Upper lobe of left lung (tissue), 6 donors: ENCODE measurements around the gene RCC1. TPM values are rescaled to one million over a fixed set of nuclear protein-coding genes. Genes with fewer than 3 reads are reported as not detected.

Source experiments
- ATAC-seq, 2 donors: fragments of 200-7000 bp; cut with Tn5 transposase; one replicate each; pipeline ENCODE4 v1.9.1; 2022; ENCODE audit warnings: mild to moderate bottlenecking in 2 of 2, moderate library complexity in 2 of 2; ENCODE audit not compliant: low FRiP score in 2 of 2
- DNase-seq, 2 donors: peaks; one replicate each; pipeline ENCODE4 v3.0.0-alpha.2; 2019 to 2020
- H3K27ac ChIP-seq, 4 donors: fragments of 200-600 bp; sonication (generic); one replicate each; pipeline ENCODE4 v1.5.1; 2016 to 2019
- H3K27me3 ChIP-seq, 4 donors: fragments of 200-600 bp; sonication (generic); one replicate each; pipeline ENCODE4 v1.5.1; 2017 to 2019
- H3K36me3 ChIP-seq, 4 donors: fragments of 200-600 bp; sonication (generic); one replicate each; pipeline ENCODE4 v1.5.1; 2016 to 2019
- H3K4me1 ChIP-seq, 4 donors: fragments of 200-600 bp; sonication (generic); one replicate each; pipeline ENCODE4 v1.5.1; 2018 to 2019
- H3K4me3 ChIP-seq, 4 donors: fragments of 200-600 bp; sonication (generic); one replicate each; pipeline ENCODE4 v1.5.1; 2017 to 2019; ENCODE audit warnings: mild to moderate bottlenecking in 2 of 4, moderate library complexity in 1 of 4
- H3K9me3 ChIP-seq, 4 donors: fragments of 200-600 bp; sonication (generic); one replicate each; pipeline ENCODE4 v1.5.1; 2018 to 2019
- EP300 ChIP-seq, 4 donors: sonication (generic); formaldehyde crosslinking; IDR thresholded peaks; one replicate each; pipeline ENCODE4 v1.5.1; 2017; ENCODE audit warnings: antibody characterized with exemption in 4 of 4, control low read depth in 2 of 4
- POLR2A ChIP-seq, 4 donors: fragments of 450-650 bp; IDR thresholded peaks; one replicate each; pipeline ENCODE4 v1.5.1; 2016 to 2017; ENCODE audit warnings: antibody characterized with exemption in 4 of 4, mild to moderate bottlenecking in 2 of 4
- POLR2AphosphoS5 ChIP-seq, 2 donors: sonication (generic); formaldehyde crosslinking; IDR thresholded peaks; one replicate each; pipeline ENCODE4 v1.5.1; 2017; ENCODE audit warnings: antibody characterized with exemption in 2 of 2
- WGBS, 2 donors: methylation state at CpG; one replicate each; pipeline ENCODE4 v1.1.5; 2017 to 2018; 5-methylcytosine and 5-hydroxymethylcytosine counted together
- total RNA-seq, 6 donors: library from RNA; depleted of rRNA in 4 of 6; stranded (reverse); fragments of >200 nt in 4 of 6; gene quantifications; one replicate each; pipeline versions ENCODE4 v1.1.0 to v1.2.1, GENCODE V29; 2016 to 2021
- TF ChIP-seq, protein P1 (sequence below), 6 experiments: fragments of 450-650 bp in 4 of 6; fragments of 200-600 bp in 2 of 6; sonication (generic) in 2 of 6; IDR thresholded peaks; one replicate each; pipeline ENCODE4 v1.5.1; 2016 to 2019; ENCODE audit warnings: antibody characterized with exemption in 6 of 6
- donor health status: DM: no; HTN: no; CAD: no; lungs with moderate emphysema.
- donor health status: DM: no; HTN: yes; CAD: no; lungs with severe emphysema.

RCC1 gene
- total RNA-seq, 6 donors from 2014 or later = 17.6 to 32.7 (median 20.1) TPM

DNA sequence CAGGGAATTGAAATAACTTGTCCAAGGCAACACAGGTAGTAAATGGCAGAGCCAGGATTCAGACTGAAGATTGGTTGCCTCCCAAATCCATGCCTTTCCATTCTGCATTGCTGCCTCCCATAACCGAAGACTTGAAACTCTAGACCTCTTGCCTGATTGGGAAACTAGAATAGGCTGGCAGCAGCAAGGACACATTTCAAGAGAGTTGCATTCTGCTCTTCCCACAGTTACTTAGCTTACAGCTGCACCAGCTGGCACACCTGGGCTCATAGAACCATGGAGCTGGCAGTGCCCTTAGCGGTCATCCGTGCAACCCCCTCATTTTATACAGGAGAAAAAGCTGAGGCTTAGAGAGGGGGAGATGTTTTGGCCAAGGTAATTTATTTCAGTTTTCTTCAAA, 55.0 kb downstream of the RCC1 start:
- no peak overlapping the region for H3K4me3 ChIP-seq
- 91 to 100% methylated on average over 3 of the region's 3 CpGs for WGBS, 2 donors
- H3K27ac ChIP-seq = no peak overlapping the region
- no peaks in the 10 kb centered on the region for H3K9me3 ChIP-seq
- no peaks in the 10 kb centered on the region for H3K27me3 ChIP-seq
- ATAC-seq = no peak
- TF ChIP-seq POLR2AphosphoS5 (IDR thresholded peaks at IDR 0.05) = no peak
- peaks cover 35 to 99% (median 79%) of the 10 kb centered on the region in 4 donors for H3K36me3 ChIP-seq
- peaks cover 0 to 6% (median 0%) of the 10 kb centered on the region in 4 donors for H3K4me1 ChIP-seq
- DNase-seq = no peak

DNA sequence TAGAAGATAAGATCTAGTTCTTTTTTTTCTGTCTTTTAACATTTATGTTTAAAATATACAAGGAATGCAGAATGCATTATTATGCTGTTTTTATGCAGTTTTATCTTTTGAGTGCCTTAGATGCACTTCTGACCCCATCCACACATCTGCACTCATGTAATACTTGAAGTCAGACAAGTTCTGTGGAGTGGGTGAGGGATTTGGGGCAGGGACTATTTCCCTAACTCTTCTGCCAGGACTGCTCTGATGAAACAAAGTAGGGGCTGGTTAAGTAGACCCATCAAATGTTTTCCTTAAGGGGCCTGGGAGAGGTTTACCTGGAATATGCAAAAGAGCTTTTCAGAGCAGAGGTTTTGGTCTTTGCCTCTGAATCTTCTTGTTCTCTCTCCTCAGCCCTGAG, 58.5 kb downstream of the RCC1 start:
- no peaks in the 10 kb centered on the region for H3K27me3 ChIP-seq
- peak overlapping the region in 1 of 4 donors; percentile 68 for H3K27ac ChIP-seq
- TF ChIP-seq EP300 (IDR thresholded peaks at IDR 0.05) = no peak
- TF ChIP-seq, protein P1, sequence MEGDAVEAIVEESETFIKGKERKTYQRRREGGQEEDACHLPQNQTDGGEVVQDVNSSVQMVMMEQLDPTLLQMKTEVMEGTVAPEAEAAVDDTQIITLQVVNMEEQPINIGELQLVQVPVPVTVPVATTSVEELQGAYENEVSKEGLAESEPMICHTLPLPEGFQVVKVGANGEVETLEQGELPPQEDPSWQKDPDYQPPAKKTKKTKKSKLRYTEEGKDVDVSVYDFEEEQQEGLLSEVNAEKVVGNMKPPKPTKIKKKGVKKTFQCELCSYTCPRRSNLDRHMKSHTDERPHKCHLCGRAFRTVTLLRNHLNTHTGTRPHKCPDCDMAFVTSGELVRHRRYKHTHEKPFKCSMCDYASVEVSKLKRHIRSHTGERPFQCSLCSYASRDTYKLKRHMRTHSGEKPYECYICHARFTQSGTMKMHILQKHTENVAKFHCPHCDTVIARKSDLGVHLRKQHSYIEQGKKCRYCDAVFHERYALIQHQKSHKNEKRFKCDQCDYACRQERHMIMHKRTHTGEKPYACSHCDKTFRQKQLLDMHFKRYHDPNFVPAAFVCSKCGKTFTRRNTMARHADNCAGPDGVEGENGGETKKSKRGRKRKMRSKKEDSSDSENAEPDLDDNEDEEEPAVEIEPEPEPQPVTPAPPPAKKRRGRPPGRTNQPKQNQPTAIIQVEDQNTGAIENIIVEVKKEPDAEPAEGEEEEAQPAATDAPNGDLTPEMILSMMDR (IDR thresholded peaks at IDR 0.05) = no peak
- TF ChIP-seq POLR2A (IDR thresholded peaks at IDR 0.05) = no peak
- TF ChIP-seq POLR2AphosphoS5 (IDR thresholded peaks at IDR 0.05) = no peak
- H3K36me3 ChIP-seq = peaks cover 43 to 100% (median 87%) of the 10 kb centered on the region in 4 donors
- no peak overlapping the region for H3K4me3 ChIP-seq
- no peak for DNase-seq
- H3K4me1 ChIP-seq = peaks cover 0 to 6% (median 0%) of the 10 kb centered on the region in 4 donors
- ATAC-seq = no peak
- no peaks in the 10 kb centered on the region for H3K9me3 ChIP-seq

DNA sequence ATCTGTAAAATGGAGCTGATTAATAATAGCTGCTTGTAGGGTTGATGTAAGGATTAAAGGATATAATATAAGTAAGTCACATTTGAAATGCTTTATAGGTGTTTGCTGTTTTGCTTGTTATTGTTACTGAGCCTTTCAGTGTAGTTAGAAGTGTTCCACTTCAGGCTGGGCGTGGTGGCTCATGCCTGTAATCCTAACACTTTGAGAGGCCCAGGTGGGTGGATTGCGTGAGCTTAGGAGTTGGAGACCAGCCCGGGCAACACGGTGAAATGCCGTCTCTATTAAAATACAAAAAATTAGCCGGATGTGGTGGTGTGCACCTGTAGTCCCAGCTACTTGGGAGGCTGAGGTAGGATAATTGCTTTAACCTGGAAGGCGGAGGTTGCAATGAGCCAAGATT, 59.2 kb downstream of the RCC1 start:
- no peaks in the 10 kb centered on the region for H3K27me3 ChIP-seq
- H3K4me1 ChIP-seq = peaks cover 0 to 6% (median 0%) of the 10 kb centered on the region in 4 donors
- DNase-seq = peak in 1 of 2 donors; percentile 77
- 75 to 84% methylated on average over 7 of the region's 7 CpGs for WGBS, 2 donors
- peaks cover 43 to 98% (median 82%) of the 10 kb centered on the region in 4 donors for H3K36me3 ChIP-seq
- ATAC-seq = peak in 1 of 2 donors; percentile 37
- no peak for TF ChIP-seq POLR2AphosphoS5 (IDR thresholded peaks at IDR 0.05)
- no peak for TF ChIP-seq POLR2A (IDR thresholded peaks at IDR 0.05)
- no peak for TF ChIP-seq EP300 (IDR thresholded peaks at IDR 0.05)
- TF ChIP-seq, protein P1 (IDR thresholded peaks at IDR 0.05) = no peak
- no peaks in the 10 kb centered on the region for H3K9me3 ChIP-seq
- peak overlapping the region in 1 of 4 donors; percentile 68 for H3K27ac ChIP-seq
- H3K4me3 ChIP-seq = no peak overlapping the region

DNA sequence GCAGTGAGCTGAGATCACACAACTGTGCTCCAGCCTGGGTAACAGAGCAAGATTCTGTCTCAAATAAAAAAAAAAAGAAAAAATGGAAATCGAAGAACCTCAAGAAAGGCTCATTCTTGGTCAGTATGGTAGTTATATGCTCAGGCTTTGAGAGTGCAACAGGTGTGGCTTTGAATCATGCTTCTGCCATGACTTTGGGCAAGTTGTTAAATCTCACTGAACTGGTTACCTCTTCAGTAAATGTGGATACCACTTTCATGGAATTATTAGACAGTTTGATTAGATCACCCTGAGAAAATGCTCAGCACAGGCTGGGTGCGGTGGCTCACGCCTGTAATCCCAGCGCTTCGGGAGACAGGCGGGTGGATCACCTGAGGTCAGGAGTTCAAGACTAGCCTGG, 59.9 kb downstream of the RCC1 start:
- Histone ChIP-seq H3K4me3 (no peak overlapping the region), H3K4me1 (peaks cover 0 to 6% (median 0%) of the 10 kb centered on the region in 4 donors), H3K27ac (no peak overlapping the region), H3K27me3 (no peaks in the 10 kb centered on the region), H3K9me3 (no peaks in the 10 kb centered on the region), H3K36me3 (peaks cover 38 to 98% (median 79%) of the 10 kb centered on the region in 4 donors)
- no peak for DNase-seq
- 87 to 100% methylated on average over 6 of the region's 6 CpGs for WGBS, 2 donors
- no peak for ATAC-seq
- TF ChIP-seq POLR2A (IDR thresholded peaks at IDR 0.05) = no peak
- no peak for TF ChIP-seq POLR2AphosphoS5 (IDR thresholded peaks at IDR 0.05)
- TF ChIP-seq, protein P1 (IDR thresholded peaks at IDR 0.05) = no peak
- no peak for TF ChIP-seq EP300 (IDR thresholded peaks at IDR 0.05)

DNA sequence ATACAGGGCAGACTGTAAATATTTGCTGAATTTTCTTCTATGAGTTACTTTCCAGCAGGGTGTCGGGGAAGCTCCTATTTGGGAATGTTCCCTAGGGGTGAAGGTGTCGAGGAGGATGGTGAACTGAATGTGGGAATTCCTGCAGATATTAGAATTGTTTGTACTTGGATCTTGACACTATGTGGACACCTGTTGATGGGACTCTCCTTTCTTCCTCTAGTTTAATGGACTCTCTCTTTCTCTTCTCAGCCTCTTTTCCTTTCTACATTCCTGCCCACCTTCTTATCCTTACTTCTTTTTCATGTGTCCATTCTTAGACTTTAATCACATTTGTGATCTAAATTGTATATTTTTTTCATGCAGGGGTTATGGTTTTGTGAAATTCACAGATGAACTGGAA, 61.1 kb downstream of the RCC1 start:
- no peaks in the 10 kb centered on the region for H3K9me3 ChIP-seq
- H3K4me1 ChIP-seq = peaks cover 0 to 6% (median 0%) of the 10 kb centered on the region in 4 donors
- DNase-seq = no peak
- 88 to 92% methylated on average over 2 of the region's 2 CpGs for WGBS, 2 donors
- no peak overlapping the region for H3K4me3 ChIP-seq
- peaks cover 29 to 98% (median 79%) of the 10 kb centered on the region in 4 donors for H3K36me3 ChIP-seq
- no peak for ATAC-seq
- H3K27ac ChIP-seq = no peak overlapping the region
- TF ChIP-seq EP300 (IDR thresholded peaks at IDR 0.05) (no peak), POLR2AphosphoS5 (IDR thresholded peaks at IDR 0.05) (no peak), POLR2A (IDR thresholded peaks at IDR 0.05) (no peak)
- TF ChIP-seq, protein P1 (IDR thresholded peaks at IDR 0.05) = no peak
- H3K27me3 ChIP-seq = no peaks in the 10 kb centered on the region
